H9 (cell line): Measurements from ENCODE around the gene SPTBN4. TPM values are rescaled to one million over a fixed set of nuclear protein-coding genes. Genes with fewer than 3 reads are reported as not detected.

ENCODE experiments used
- DNase-seq: peaks from one replicate; pipeline ENCODE4 v3.0.0-alpha.2; 2017
- H2AFZ ChIP-seq: one replicate; pipeline ENCODE4 v1.6.1; 2013; ENCODE audit warnings: mild to moderate bottlenecking, low read length, control low read depth, moderate library complexity
- H2AK5ac ChIP-seq: 2 replicates; pipeline ENCODE4 v1.6.1; 2013; ENCODE audit warnings: low read length, control low read depth, mixed read lengths; ENCODE audit not compliant: insufficient read length
- H2BK120ac ChIP-seq: one replicate; pipeline ENCODE4 v1.6.1; 2013; ENCODE audit warnings: low read depth, mild to moderate bottlenecking, low read length, control low read depth, inconsistent platforms; ENCODE audit not compliant: poor library complexity, severe bottlenecking
- H2BK12ac ChIP-seq: 2 replicates; pipeline ENCODE4 v1.6.1; 2013; ENCODE audit warnings: low read length, control low read depth, mixed read lengths, low read depth; ENCODE audit not compliant: insufficient read length
- H2BK15ac ChIP-seq: 2 replicates; pipeline ENCODE4 v1.6.1; 2013; ENCODE audit warnings: low read depth, low read length, control low read depth
- H2BK20ac ChIP-seq: one replicate; pipeline ENCODE4 v1.6.1; 2013; ENCODE audit warnings: low read depth, mild to moderate bottlenecking, low read length, control low read depth, inconsistent platforms; ENCODE audit not compliant: poor library complexity, severe bottlenecking
- H2BK5ac ChIP-seq: 2 replicates; pipeline ENCODE4 v1.6.1; 2013; ENCODE audit warnings: low read length, control low read depth, mixed read lengths; ENCODE audit not compliant: insufficient read length
- H3K14ac ChIP-seq: 2 replicates; pipeline ENCODE4 v1.6.1; 2013; ENCODE audit warnings: low read length, control low read depth; ENCODE audit not compliant: insufficient read depth
- H3K18ac ChIP-seq: 2 replicates; pipeline ENCODE4 v1.6.1; 2013; ENCODE audit warnings: low read depth, mild to moderate bottlenecking, mixed read lengths, low read length, control low read depth; ENCODE audit not compliant: insufficient read length
- H3K23ac ChIP-seq: 2 replicates; pipeline ENCODE4 v1.6.1; 2013; ENCODE audit warnings: low read length, control low read depth, mixed read lengths, low read depth; ENCODE audit not compliant: insufficient read length
- H3K23me2 ChIP-seq: 2 replicates; pipeline ENCODE4 v1.6.1; 2013; ENCODE audit warnings: low read depth, mild to moderate bottlenecking, mixed read lengths, low read length, control low read depth; ENCODE audit not compliant: insufficient read length, poor library complexity, severe bottlenecking
- H3K27ac ChIP-seq: 2 replicates; pipeline ENCODE4 v1.5.1; 2013; ENCODE audit warnings: low read length, control low read depth, mixed read lengths, low read depth; ENCODE audit not compliant: insufficient read length
- H3K27me3 ChIP-seq: 2 replicates; pipeline ENCODE4 v1.6.1; 2013; ENCODE audit warnings: low read length, control low read depth, inconsistent platforms; ENCODE audit not compliant: insufficient read depth
- H3K4ac ChIP-seq: 2 replicates; pipeline ENCODE4 v1.6.1; 2013; ENCODE audit warnings: low read depth, mild to moderate bottlenecking, control low read depth, inconsistent platforms, low read length, moderate library complexity
- H3K4me1 ChIP-seq: 2 replicates; pipeline ENCODE4 v1.6.1; 2013; ENCODE audit warnings: low read length, control low read depth, inconsistent platforms; ENCODE audit not compliant: insufficient read depth
- H3K4me2 ChIP-seq: 2 replicates; pipeline ENCODE4 v1.6.1; 2013; ENCODE audit warnings: low read length, control low read depth, mixed read lengths; ENCODE audit not compliant: insufficient read length, insufficient read depth
- H3K56ac ChIP-seq: 2 replicates; pipeline ENCODE4 v1.6.1; 2013; ENCODE audit warnings: low read depth, mild to moderate bottlenecking, mixed read lengths, low read length, control low read depth; ENCODE audit not compliant: insufficient read length
- H3K79me1 ChIP-seq: 2 replicates; pipeline ENCODE4 v1.6.1; 2013; ENCODE audit warnings: low read depth, mild to moderate bottlenecking, moderate library complexity, low read length, control low read depth, inconsistent platforms; ENCODE audit not compliant: insufficient read depth, poor library complexity, severe bottlenecking
- H3K79me2 ChIP-seq: 2 replicates; pipeline ENCODE4 v1.6.1; 2013; ENCODE audit warnings: low read length, control low read depth, inconsistent platforms; ENCODE audit not compliant: insufficient read depth
- H3K9ac ChIP-seq: 2 replicates; pipeline ENCODE4 v1.6.1; 2013; ENCODE audit warnings: low read length, control low read depth, mixed read lengths; ENCODE audit not compliant: insufficient read length; ENCODE audit errors: extremely low read depth
- H3K9me3 ChIP-seq: one replicate; pipeline ENCODE4 v1.6.1; 2013; ENCODE audit warnings: low read depth, low read length, inconsistent platforms; ENCODE audit not compliant: control insufficient read depth
- H3T11ph ChIP-seq: one replicate; pipeline ENCODE4 v1.6.1; 2013; ENCODE audit warnings: mild to moderate bottlenecking, low read length, control low read depth, inconsistent platforms
- H4K20me1 ChIP-seq: one replicate; pipeline ENCODE4 v1.6.1; 2013; ENCODE audit not compliant: control insufficient read depth, insufficient read length, insufficient read depth
- H4K5ac ChIP-seq: 2 replicates; pipeline ENCODE4 v1.6.1; 2013; ENCODE audit warnings: low read depth, mild to moderate bottlenecking, mixed read lengths, low read length, control low read depth; ENCODE audit not compliant: insufficient read length
- H4K8ac ChIP-seq: replicated peaks from 2 replicates; pipeline ENCODE4 v1.6.1; 2013; ENCODE audit warnings: low read length, control low read depth, mixed read lengths, low read depth; ENCODE audit not compliant: insufficient read length
- H4K91ac ChIP-seq: 2 replicates; pipeline ENCODE4 v1.6.1; 2013; ENCODE audit warnings: low read depth, mild to moderate bottlenecking, moderate library complexity, mixed read lengths, low read length, control low read depth; ENCODE audit not compliant: insufficient read length
- H3K27ac Mint-ChIP-seq, 3 experiments: 2 replicates in 2 of 3; 3 replicates in 1 of 3; pipeline ENCODE4 v1.8.0; 2020 to 2021; ENCODE audit warnings: mixed read lengths in 3 of 3, mild to moderate bottlenecking in 1 of 3, moderate library complexity in 1 of 3
- H3K27me3 Mint-ChIP-seq: 2 replicates; pipeline ENCODE4 v1.8.0; 2021; ENCODE audit warnings: low read depth, mild to moderate bottlenecking, moderate library complexity, mixed read lengths
- H3K36me3 Mint-ChIP-seq, 3 experiments: 2 replicates in 2 of 3; 3 replicates in 1 of 3; pipeline ENCODE4 v1.8.0; 2020 to 2021; ENCODE audit warnings: low read depth in 3 of 3, mixed read lengths in 3 of 3; ENCODE audit not compliant: insufficient read depth in 1 of 3
- H3K4me1 Mint-ChIP-seq, 2 experiments: 2 replicates each; pipeline ENCODE4 v1.8.0; 2020; ENCODE audit warnings: mixed read lengths in 2 of 2
- H3K4me3 Mint-ChIP-seq, 2 experiments: 2 replicates in 1 of 2; 3 replicates in 1 of 2; pipeline ENCODE4 v1.8.0; 2020 to 2021; ENCODE audit warnings: mild to moderate bottlenecking in 2 of 2, mixed read lengths in 2 of 2, moderate library complexity in 1 of 2
- H3K9me3 Mint-ChIP-seq, 2 experiments: 2 replicates in 1 of 2; 3 replicates in 1 of 2; pipeline ENCODE4 v1.8.0; 2020; ENCODE audit warnings: mild to moderate bottlenecking in 2 of 2, mixed read lengths in 2 of 2, moderate library complexity in 1 of 2
- WGBS: extraction: QIAGEN DNeasy Blood & Tissue Kit; methylation state at CpG from one replicate; pipeline ENCODE4 v1.1.7; 2013; ENCODE audit warnings: missing lambda C conversion rate, low lambda C conversion rate, mixed read lengths; ENCODE audit not compliant: insufficient read length; ENCODE audit errors: extremely low coverage; 5-methylcytosine and 5-hydroxymethylcytosine counted together
- long read RNA-seq: library from polyadenylated mRNA; unstranded; transcript quantifications from one replicate; pipeline ENCODE4 v2.0.0, GENCODE V29; 2020
- total RNA-seq: library from RNA; stranded (reverse); gene quantifications from 2 replicates; pipeline ENCODE4 v1.2.1, GENCODE V29; 2021
- TF ChIP-seq, protein P1 (sequence below): fragments of 200-600 bp; sonication (generic); conservative IDR thresholded peaks from 3 replicates; pipeline ENCODE4 v1.8.0; 2021; ENCODE audit warnings: antibody characterized with exemption, mild to moderate bottlenecking

Gene SPTBN4
- total RNA-seq: 2.7 and 2.9 TPM in 2 replicates
- long read RNA-seq, partial matches to known transcripts: 1 of 4 reads
- long read RNA-seq, other reads (novel, unspliced or antisense): 1 of 4 reads

DNA sequence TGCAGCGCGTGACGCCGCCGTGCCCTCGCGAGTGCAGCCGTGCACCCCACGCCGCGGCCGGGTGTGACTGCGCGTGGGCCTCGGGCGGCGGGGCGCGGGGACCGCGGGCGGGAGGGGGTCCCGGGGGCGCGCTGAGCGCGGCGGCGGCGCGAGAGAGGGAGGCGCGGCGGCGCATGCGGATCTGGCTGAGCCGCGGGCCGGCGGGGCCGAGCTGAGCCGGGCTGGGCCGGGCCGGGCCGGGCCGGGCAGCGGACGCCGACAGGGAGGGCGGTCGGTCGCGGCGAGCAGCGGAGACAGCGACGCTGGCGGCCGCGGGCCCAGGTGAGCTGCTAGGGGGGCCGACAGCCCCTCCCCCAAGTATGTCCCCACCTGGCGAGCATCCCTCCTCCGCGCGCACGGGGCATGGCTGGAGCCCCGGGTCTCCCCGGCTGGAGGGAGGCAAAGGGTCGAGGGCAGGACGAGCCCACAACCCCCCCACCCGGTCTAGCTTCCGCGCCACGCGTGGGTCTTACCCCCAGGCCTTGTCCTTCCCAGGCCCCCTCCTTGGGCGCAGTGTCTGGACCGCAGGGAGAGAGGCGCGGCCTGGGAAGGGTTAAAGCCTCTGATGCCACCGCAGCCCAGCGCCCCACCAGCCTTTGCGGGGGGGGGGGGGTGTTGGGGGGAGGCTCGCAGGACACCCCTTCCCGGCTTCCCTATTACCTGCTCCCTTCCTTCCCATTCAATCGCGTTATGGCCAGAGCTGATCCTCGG lies at the start of gene SPTBN4:
SPTBN4 (plus strand) TSS at position 17 of the 750 bp plus-strand sequence. CDS start 5,621 bp downstream, outside the sequence.
- Histone ChIP-seq H3K27ac (no peak within 1 kb of the TSS), H3K4me2 (peak within 1 kb of the TSS; percentile 47), H4K91ac (no peak within 1 kb of the TSS), H3K18ac (no peak within 1 kb of the TSS), H3K79me1 (no peaks in the 10 kb centered on the region), H3K56ac (no peak within 1 kb of the TSS), H2AFZ (no peak within 1 kb of the TSS), H2BK120ac (no peak within 1 kb of the TSS), H3T11ph (no peak within 1 kb of the TSS), H2BK12ac (no peak within 1 kb of the TSS), H3K79me2 (no peaks in the 10 kb centered on the region), H2BK15ac (no peak within 1 kb of the TSS), H4K5ac (no peak within 1 kb of the TSS), H3K27me3 (peaks cover 11% of the 10 kb centered on the region; the same call in 1 of the 2 replicates), H2BK5ac (no peak within 1 kb of the TSS), H3K23ac (no peak within 1 kb of the TSS), H3K9ac (no peak within 1 kb of the TSS), H3K23me2 (no peaks in the 10 kb centered on the region), H4K20me1 (no peaks in the 10 kb centered on the region), H3K14ac (no peak within 1 kb of the TSS; the same call in 1 of the 2 replicates), H3K9me3 (no peaks in the 10 kb centered on the region), H2AK5ac (no peak within 1 kb of the TSS), H3K4ac (no peak within 1 kb of the TSS), H2BK20ac (no peak within 1 kb of the TSS), H3K4me1 (no peaks in the 10 kb centered on the region; the same call in 1 of the 2 replicates), H4K8ac (no peak within 1 kb of the TSS)
- TF ChIP-seq, protein P1, sequence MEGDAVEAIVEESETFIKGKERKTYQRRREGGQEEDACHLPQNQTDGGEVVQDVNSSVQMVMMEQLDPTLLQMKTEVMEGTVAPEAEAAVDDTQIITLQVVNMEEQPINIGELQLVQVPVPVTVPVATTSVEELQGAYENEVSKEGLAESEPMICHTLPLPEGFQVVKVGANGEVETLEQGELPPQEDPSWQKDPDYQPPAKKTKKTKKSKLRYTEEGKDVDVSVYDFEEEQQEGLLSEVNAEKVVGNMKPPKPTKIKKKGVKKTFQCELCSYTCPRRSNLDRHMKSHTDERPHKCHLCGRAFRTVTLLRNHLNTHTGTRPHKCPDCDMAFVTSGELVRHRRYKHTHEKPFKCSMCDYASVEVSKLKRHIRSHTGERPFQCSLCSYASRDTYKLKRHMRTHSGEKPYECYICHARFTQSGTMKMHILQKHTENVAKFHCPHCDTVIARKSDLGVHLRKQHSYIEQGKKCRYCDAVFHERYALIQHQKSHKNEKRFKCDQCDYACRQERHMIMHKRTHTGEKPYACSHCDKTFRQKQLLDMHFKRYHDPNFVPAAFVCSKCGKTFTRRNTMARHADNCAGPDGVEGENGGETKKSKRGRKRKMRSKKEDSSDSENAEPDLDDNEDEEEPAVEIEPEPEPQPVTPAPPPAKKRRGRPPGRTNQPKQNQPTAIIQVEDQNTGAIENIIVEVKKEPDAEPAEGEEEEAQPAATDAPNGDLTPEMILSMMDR: no peak
- no peak within 1 kb of the TSS for H3K27ac Mint-ChIP-seq
- peaks cover 14 to 18% of the 10 kb centered on the region in 2 experiments for H3K4me1 Mint-ChIP-seq
- H3K27me3 Mint-ChIP-seq: peaks cover 45% of the 10 kb centered on the region
- no CpG with 5 or more reads among the region's 87 CpGs for WGBS
- peaks cover 0 to 5% of the 10 kb centered on the region in 2 experiments; a peak in 2 of 5 replicates for H3K9me3 Mint-ChIP-seq
- peak; percentile 32 for DNase-seq
- H3K36me3 Mint-ChIP-seq: 0 out of 7 replicates have a peak, but pooled peaks cover 0 to 4% (median 0%) of the 10 kb centered on the region in 3 experiments
- H3K4me3 Mint-ChIP-seq: peak within 1 kb of the TSS; percentile 59 to 83
